Embryonic facial prominence (tissue), 1 donor: ENCODE measurements around the gene CFI.

Experiments used
- DNase-seq: peaks from one replicate; pipeline ENCODE4 v3.0.0-alpha.2; 2016; ENCODE audit errors: extremely low spot score

The CFI gene

GRCh38 chr4:109730619-109731545 lies 70.9 kb downstream of the CFI start:
- no peak for DNase-seq

GRCh38 chr4:109729718-109730618 lies 71.8 kb downstream of the CFI start, which contains the start of gene PLA2G12A:
TSS of gene PLA2G12A (minus strand) at chr4:109730070. CDS start at chr4:109729809, 261 bp downstream.
- peak; percentile 18 for DNase-seq

- DNase-seq = no peak
These were observed 72.6 kb downstream of the CFI start for GRCh38 chr4:109729117-109729717.

DNA sequence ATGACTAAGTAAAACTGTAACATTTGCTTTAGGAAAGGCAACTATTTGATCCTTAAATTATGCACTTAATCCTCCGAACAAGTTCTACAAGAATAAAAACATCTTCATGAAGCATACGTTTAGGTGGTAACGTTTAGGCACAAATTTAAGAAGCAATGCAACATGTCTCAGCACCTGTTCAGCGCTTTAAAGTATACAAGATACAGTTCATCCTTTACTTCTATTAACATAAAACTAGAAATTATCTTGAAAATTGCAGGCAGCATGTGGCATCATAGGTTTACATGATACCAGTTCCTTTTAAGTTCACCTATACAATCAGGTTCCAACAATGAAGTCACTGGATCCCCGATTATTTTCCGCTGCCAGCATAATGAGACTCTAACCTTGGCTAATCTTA lies 73.4 kb downstream of the CFI start:
- DNase-seq = no peak

DNA sequence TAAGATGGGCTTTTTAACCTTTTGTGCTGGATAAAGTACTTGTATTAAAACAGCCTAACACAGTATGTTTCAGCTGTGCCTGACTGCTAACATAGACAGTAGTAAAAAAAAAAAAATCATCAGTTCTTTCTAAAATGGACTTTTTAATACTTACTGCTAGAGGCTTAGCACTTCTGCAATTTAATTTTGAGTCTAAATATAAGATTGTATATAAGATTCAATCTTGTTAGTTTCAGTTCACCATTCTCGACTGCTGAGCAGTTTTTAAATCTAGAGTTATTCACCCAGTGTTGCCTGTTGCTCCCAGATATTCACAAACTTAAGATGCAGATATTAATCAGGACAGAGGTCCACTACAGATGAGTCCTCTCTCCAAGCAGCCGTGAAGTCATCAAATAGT lies 78.7 kb downstream of the CFI start:
- DNase-seq = no peak

DNA sequence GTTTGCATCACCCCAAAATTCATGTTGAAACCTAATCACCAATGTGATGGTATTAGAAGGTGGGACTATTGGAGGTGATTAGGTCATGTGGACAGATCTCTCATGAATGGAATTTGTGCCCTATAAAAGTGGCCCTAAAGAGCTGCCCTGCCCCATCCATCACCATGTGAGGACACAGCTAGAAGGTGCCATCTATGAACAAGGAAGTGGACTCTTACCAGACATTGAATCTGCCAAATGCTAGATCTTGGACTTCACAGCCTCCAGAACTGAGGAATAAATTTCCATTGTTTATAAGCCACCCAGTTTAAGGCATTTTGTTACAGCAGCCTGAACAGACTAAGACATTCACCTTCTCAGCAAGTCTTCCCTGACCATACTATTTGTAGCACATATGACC lies 79.4 kb downstream of the CFI start:
- DNase-seq = no peak

- DNase-seq = no peak
These were observed 80.8 kb downstream of the CFI start for GRCh38 chr4:109721033-109721432.

GRCh38 chr4:109719604-109720003 lies 82.2 kb downstream of the CFI start:
- no peak for DNase-seq

DNA sequence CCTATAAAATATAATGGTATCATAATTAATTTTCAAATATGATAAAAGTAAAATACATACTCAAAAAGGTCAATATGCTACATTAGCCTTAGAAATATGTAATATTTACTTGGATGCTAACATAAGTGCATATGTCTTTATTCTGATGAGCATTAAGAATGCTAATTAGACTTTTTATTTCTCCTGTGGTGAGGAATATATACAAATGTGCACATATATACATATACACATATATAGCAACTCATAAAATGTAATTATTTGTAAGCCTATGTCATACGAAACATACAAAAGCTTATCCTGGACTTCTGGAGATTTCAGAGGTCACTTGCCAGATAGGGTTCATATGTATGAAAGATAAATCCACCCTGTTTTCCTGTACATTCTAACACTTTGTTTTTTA lies 83.0 kb downstream of the CFI start:
- DNase-seq = no peak

DNA sequence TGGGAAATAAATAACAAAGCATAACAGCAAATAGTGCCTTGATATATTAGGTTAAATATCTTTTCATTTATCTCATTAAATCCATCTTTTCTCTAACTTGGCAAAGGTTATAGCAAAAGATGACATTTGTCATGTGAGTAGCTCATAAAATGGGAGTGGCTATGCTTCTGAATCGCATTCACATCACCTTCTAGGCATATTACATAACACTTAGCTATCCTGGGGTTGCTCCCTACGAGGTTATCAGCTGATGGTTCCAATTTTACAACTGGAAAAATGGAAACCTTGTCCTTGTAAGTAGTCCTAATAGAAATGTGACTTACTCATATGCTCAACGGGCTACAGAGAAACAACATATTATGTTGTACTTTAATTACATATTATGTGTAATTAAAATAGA lies 88.3 kb downstream of the CFI start:
- DNase-seq = no peak

DNA sequence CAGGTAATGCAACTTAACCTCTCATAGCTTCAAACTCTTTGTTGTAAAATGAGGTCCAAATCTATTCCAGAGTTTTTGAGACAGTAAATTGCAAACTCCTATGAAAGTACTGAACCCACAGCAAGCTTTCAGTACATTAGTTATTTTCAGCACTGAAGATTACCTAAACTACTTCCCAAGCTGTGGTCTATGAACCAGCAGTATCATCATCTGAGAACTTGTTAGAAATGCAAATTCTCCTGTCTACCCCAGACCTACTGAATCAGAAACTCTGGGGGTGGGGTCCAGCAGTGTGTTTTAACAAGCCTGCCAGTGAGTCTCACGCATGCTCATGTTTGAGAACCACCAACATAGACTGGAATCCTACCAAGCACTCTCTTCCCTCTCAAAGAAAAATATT lies 92.8 kb downstream of the CFI start:
- no peak for DNase-seq

GRCh38 chr4:109708435-109708834 lies 93.4 kb downstream of the CFI start:
- DNase-seq = no peak

DNA sequence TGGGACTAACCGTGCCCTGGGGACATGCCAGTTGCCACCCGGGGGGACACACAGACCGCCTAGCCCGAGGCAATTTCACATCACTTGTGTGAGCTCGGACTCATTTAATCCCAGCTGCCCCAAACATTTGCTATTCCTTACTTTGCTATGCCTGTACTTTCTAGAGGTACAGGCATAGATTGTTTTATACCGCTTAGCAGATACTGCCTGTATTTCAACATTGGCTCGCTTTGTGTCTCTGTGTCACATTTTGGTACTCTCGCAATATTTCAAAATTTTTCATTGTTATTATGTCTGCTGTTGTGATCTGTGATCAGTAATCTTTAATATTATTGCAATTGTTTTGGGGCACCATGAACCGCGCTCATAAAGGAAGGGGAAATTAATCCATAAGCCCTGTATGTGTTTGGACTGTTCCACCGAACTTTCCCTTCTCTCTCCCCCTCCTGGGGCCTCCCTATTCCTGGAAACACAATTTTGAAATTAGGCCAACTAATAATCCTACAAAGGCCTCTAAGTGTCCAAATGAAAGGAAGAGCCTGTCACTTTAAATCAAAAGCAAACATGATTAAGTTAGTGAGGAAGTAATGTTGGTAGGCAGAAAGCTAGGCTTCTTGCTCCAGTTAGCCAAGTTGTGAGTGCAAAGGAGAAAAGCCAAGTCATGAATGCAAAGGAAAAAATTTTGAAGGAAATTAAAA lies 98.0 kb downstream of the CFI start:
- no peak for DNase-seq

- DNase-seq = peak; percentile 49
These were observed 98.7 kb downstream of the CFI start, which contains the start of gene CASP6 for GRCh38 chr4:109702950-109703663. TSS of gene CASP6 (minus strand) at chr4:109703445. CDS start at chr4:109703395, 50 bp downstream.

GRCh38 chr4:109701566-109702410 lies 100.0 kb downstream of the CFI start:
- DNase-seq = no peak

DNA sequence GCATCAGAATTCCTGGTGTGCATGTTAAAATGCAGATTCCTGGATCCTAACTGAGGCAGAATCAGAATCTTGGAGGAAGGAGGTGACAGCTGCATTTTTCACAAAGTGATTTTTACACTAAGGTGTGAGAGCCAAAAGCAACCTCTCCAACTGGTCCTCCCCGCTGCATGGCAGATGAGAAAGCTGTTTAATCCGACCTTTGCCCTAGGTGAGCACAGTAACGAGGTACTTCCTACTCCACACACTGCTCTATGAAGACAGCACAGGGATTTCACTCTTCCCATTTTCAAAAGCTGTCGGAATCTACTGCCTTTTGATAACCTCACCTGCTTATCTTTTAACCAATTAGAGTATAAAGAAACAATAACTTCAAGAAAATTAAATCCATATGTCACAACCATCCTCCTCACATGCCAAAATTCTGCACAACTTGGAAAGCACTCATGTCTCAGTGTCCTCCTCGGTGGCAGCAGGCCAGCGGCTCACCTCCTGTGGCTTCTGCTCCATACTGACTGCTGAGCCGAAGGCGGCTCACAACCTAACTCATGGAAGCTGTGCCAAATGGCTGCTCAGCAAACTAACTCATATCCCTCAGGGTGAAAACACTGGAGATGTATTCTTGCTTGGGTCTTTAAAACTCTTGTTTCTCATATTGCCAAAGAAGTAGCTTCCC lies 102.1 kb downstream of the CFI start:
- no peak for DNase-seq

DNA sequence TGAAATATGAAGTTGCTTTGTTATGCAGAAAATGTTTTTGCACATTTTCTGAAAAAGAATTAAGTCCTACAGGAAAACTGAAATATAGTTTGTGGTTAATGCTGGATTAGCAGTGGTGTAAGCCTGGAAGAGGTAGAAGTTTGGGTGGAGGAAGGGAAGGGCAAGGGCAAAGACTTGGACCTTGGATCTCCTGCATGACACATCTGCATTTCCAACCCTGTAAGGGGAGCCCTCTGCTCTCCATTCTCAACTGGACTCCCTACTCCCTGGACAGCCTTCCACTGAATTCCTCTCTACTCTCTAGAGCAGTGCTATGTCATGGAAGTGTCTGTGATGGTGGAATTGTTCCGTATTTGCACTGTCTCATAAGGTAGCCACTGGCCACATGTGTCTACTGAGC lies 103.1 kb downstream of the CFI start:
- DNase-seq = no peak

- no peak for DNase-seq
These were observed 110.3 kb downstream of the CFI start for GRCh38 chr4:109691411-109691920.
